Thymus (tissue), 11 donors: Measurements from ENCODE around the gene SEMA3A. TPM values are rescaled to one million over a fixed set of nuclear protein-coding genes. Genes with fewer than 3 reads are reported as not detected.

ENCODE experiments used
- DNase-seq, 9 donors: peaks; one replicate each; pipeline ENCODE4 v3.0.0-alpha.2; 2013; ENCODE audit warnings: low spot score in 9 of 9, low read depth in 6 of 9, missing footprints in 1 of 9
- H3K27ac ChIP-seq, 2 donors: one replicate each; pipeline ENCODE4 v1.5.1; 2013; ENCODE audit warnings: control low read depth in 1 of 2, low read depth in 1 of 2, low read length in 1 of 2, mild to moderate bottlenecking in 1 of 2, moderate library complexity in 1 of 2
- H3K27me3 ChIP-seq, 2 donors: one replicate each; pipeline ENCODE4 v1.5.1; 2013; ENCODE audit warnings: low read length in 1 of 2; ENCODE audit not compliant: control insufficient read depth in 2 of 2, insufficient read depth in 1 of 2
- H3K36me3 ChIP-seq, 2 donors: one replicate each; pipeline ENCODE4 v1.5.1; 2013; ENCODE audit warnings: low read length in 1 of 2, mild to moderate bottlenecking in 1 of 2, moderate library complexity in 1 of 2; ENCODE audit not compliant: control insufficient read depth in 2 of 2, insufficient read depth in 2 of 2
- H3K4me1 ChIP-seq, 2 donors: one replicate each; pipeline ENCODE4 v1.5.1; 2013; ENCODE audit warnings: low read length in 2 of 2; ENCODE audit not compliant: control insufficient read depth in 2 of 2, insufficient read depth in 2 of 2
- H3K4me3 ChIP-seq, 2 donors: one replicate each; pipeline ENCODE4 v1.5.1; 2013; ENCODE audit warnings: low read length in 2 of 2, control low read depth in 1 of 2, mild to moderate bottlenecking in 1 of 2
- H3K9me3 ChIP-seq, 2 donors: one replicate each; pipeline ENCODE4 v1.5.1; 2013; ENCODE audit warnings: low read length in 1 of 2, mild to moderate bottlenecking in 1 of 2; ENCODE audit not compliant: control insufficient read depth in 2 of 2, insufficient read depth in 1 of 2
- WGBS: extraction: QIAGEN DNeasy Blood & Tissue Kit; methylation state at CpG from one replicate; pipeline ENCODE4 v1.1.7; 2013; 5-methylcytosine and 5-hydroxymethylcytosine counted together
- polyA plus RNA-seq: library from polyadenylated mRNA; stranded (reverse); fragments of 200-250 nt; gene quantifications from one replicate; pipeline ENCODE4 v1.2.3, GENCODE V29; 2013
- total RNA-seq: library from RNA; stranded (reverse); fragments of 120-200 nt; gene quantifications from one replicate; pipeline ENCODE4 v1.2.4, GENCODE V29; 2013
- donor health status: healthy.

The SEMA3A gene
- total and polyA plus RNA-seq, 2 donors: 0.27 to 1.0 TPM

- Histone ChIP-seq H3K36me3 (no peaks in the 10 kb centered on the region), H3K27me3 (no peaks in the 10 kb centered on the region), H3K4me1 (no peaks in the 10 kb centered on the region), H3K4me3 (no peak overlapping the region), H3K9me3 (no peaks in the 10 kb centered on the region), H3K27ac (no peak overlapping the region)
- DNase-seq: no peak
Measured at GRCh38 chr7:83913174-83913573, 281.4 kb downstream of the SEMA3A start.

- no peak overlapping the region for H3K27ac ChIP-seq
- H3K4me1 ChIP-seq: no peaks in the 10 kb centered on the region
- WGBS: 93% methylated on average over 2 of the region's 2 CpGs
- no peaks in the 10 kb centered on the region for H3K9me3 ChIP-seq
- DNase-seq: no peak
- no peak overlapping the region for H3K4me3 ChIP-seq
- no peaks in the 10 kb centered on the region for H3K27me3 ChIP-seq
- no peaks in the 10 kb centered on the region for H3K36me3 ChIP-seq
Measured at GRCh38 chr7:83908526-83908925, 286.1 kb downstream of the SEMA3A start.
